GM23338 (cell line): ENCODE data around the gene CD163L1. TPM values are rescaled to one million over a fixed set of nuclear protein-coding genes. Genes with fewer than 3 reads are reported as not detected.

Source experiments
- ATAC-seq: fragments of 200-7000 bp; cut with Tn5 transposase; 3 replicates; pipeline ENCODE4 v1.9.1; 2020
- DNase-seq: peaks from one replicate; pipeline ENCODE4 v3.0.0-alpha.2; 2015; ENCODE audit warnings: low spot score
- H2AFZ ChIP-seq: fragments of 200-600 bp; sonication (generic); 2 replicates; pipeline ENCODE4 v1.8.0; 2016; ENCODE audit warnings: antibody characterized with exemption, mild to moderate bottlenecking, moderate library complexity
- H3F3A ChIP-seq: fragments of 200-600 bp; sonication (generic); replicated peaks from 2 replicates; pipeline ENCODE4 v1.8.0; 2017; ENCODE audit warnings: antibody characterized with exemption, mixed run types, low read depth
- H3K27ac ChIP-seq: fragments of 200-600 bp; sonication (generic); 2 replicates; pipeline ENCODE4 v1.6.1; 2016; ENCODE audit warnings: low read depth
- H3K27me3 ChIP-seq: fragments of 200-600 bp; sonication (generic); 2 replicates; pipeline ENCODE4 v1.8.0; 2016; ENCODE audit warnings: mild to moderate bottlenecking, mixed run types, moderate library complexity; ENCODE audit not compliant: insufficient read depth
- H3K36me3 ChIP-seq: fragments of 200-600 bp; sonication (generic); 2 replicates; pipeline ENCODE4 v1.8.0; 2016; ENCODE audit warnings: mild to moderate bottlenecking; ENCODE audit not compliant: insufficient read depth
- H3K4me1 ChIP-seq: fragments of 200-600 bp; sonication (generic); 2 replicates; pipeline ENCODE4 v1.8.0; 2016; ENCODE audit warnings: mild to moderate bottlenecking, moderate library complexity; ENCODE audit not compliant: insufficient read depth
- H3K4me2 ChIP-seq: fragments of 200-600 bp; sonication (generic); 2 replicates; pipeline ENCODE4 v1.7.1; 2017; ENCODE audit warnings: mixed run types
- H3K4me3 ChIP-seq: fragments of 200-600 bp; sonication (generic); 2 replicates; pipeline ENCODE4 v1.6.1; 2016; ENCODE audit warnings: mixed run types
- H3K79me2 ChIP-seq: fragments of 200-600 bp; sonication (generic); replicated peaks from 2 replicates; pipeline ENCODE4 v1.8.0; 2017; ENCODE audit warnings: mild to moderate bottlenecking; ENCODE audit not compliant: insufficient read depth
- H3K9me2 ChIP-seq: fragments of 200-600 bp; sonication (generic); 2 replicates; pipeline ENCODE4 v1.8.0; 2017; ENCODE audit not compliant: insufficient read depth
- H4K20me1 ChIP-seq: fragments of 200-600 bp; sonication (generic); replicated peaks from 2 replicates; pipeline ENCODE4 v1.8.0; 2017; ENCODE audit warnings: mild to moderate bottlenecking; ENCODE audit not compliant: insufficient read depth
- H3K27ac Mint-ChIP-seq: 2 replicates; pipeline ENCODE4 v1.8.0; 2020; ENCODE audit warnings: inconsistent platforms, mild to moderate bottlenecking, moderate library complexity, mixed read lengths
- H3K27me3 Mint-ChIP-seq: 3 replicates; pipeline ENCODE4 v1.8.0; 2022; ENCODE audit warnings: low read depth, mild to moderate bottlenecking, moderate library complexity, mixed read lengths, inconsistent platforms; ENCODE audit not compliant: insufficient read depth, poor library complexity
- H3K36me3 Mint-ChIP-seq: 3 replicates; pipeline ENCODE4 v1.8.0; 2021; ENCODE audit warnings: low read depth, mild to moderate bottlenecking, inconsistent platforms, moderate library complexity, mixed read lengths
- H3K4me1 Mint-ChIP-seq: 3 replicates; pipeline ENCODE4 v1.8.0; 2020; ENCODE audit warnings: mild to moderate bottlenecking, inconsistent platforms, mixed read lengths
- H3K4me3 Mint-ChIP-seq: 3 replicates; pipeline ENCODE4 v1.8.0; 2021; ENCODE audit warnings: moderate library complexity, mild to moderate bottlenecking, inconsistent platforms, mixed read lengths
- H3K9me3 Mint-ChIP-seq: 3 replicates; pipeline ENCODE4 v1.8.0; 2020; ENCODE audit warnings: moderate library complexity, mild to moderate bottlenecking, inconsistent platforms, mixed read lengths
- CREB1 ChIP-seq: fragments of 250-450 bp; sonication (Bioruptor Pico); IDR thresholded peaks from 2 replicates; pipeline ENCODE4 v1.5.0; 2020; ENCODE audit warnings: low read depth, mild to moderate bottlenecking, moderate library complexity
- CTCF ChIP-seq, 2 experiments: fragments of 200-600 bp in 1 of 2; sonication (generic) in 1 of 2; conservative IDR thresholded peaks; 2 replicates each; pipeline versions ENCODE4 v1.5.1 to v1.6.1; 2016 to 2017; ENCODE audit warnings: antibody characterized with exemption in 2 of 2, low read depth in 2 of 2, mild to moderate bottlenecking in 2 of 2, moderate library complexity in 1 of 2
- ETS1 ChIP-seq: IDR thresholded peaks from 2 replicates; pipeline ENCODE4 v1.6.1; 2016; ENCODE audit warnings: antibody characterized with exemption
- EZH2 ChIP-seq: fragments of 200-600 bp; sonication (generic); IDR thresholded peaks from one replicate; pipeline ENCODE4 v1.8.0; 2017; ENCODE audit warnings: antibody characterized with exemption, mild to moderate bottlenecking, low read depth; ENCODE audit not compliant: unreplicated experiment
- EZH2phosphoT487 ChIP-seq: fragments of 200-600 bp; sonication (generic); IDR thresholded peaks from one replicate; pipeline ENCODE4 v1.8.1; 2018; ENCODE audit warnings: antibody characterized with exemption; ENCODE audit not compliant: unreplicated experiment
- JUNB ChIP-seq: IDR thresholded peaks from one replicate; pipeline ENCODE4 v1.6.1; 2016; ENCODE audit warnings: antibody characterized with exemption; ENCODE audit not compliant: unreplicated experiment
- NANOG ChIP-seq: IDR thresholded peaks from 2 replicates; pipeline ENCODE4 v1.6.1; 2016; ENCODE audit warnings: antibody characterized with exemption, borderline replicate concordance
- POLR2AphosphoS5 ChIP-seq: IDR thresholded peaks from 2 replicates; pipeline ENCODE4 v1.6.1; 2016; ENCODE audit warnings: antibody characterized with exemption, low read depth
- REST ChIP-seq: IDR thresholded peaks from one replicate; pipeline ENCODE4 v1.6.1; 2018; ENCODE audit warnings: antibody characterized with exemption; ENCODE audit not compliant: unreplicated experiment
- STAT1 ChIP-seq: IDR thresholded peaks from one replicate; pipeline ENCODE4 v1.6.1; 2016; ENCODE audit warnings: antibody characterized with exemption; ENCODE audit not compliant: unreplicated experiment
- ZNF114 ChIP-seq: fragments of 250-450 bp; sonication (Bioruptor Pico); IDR thresholded peaks from 2 replicates; pipeline ENCODE4 v1.5.0; 2020; ENCODE audit warnings: mild to moderate bottlenecking, moderate library complexity
- ZNF331 ChIP-seq: fragments of 250-450 bp; sonication (Bioruptor Pico); IDR thresholded peaks from 2 replicates; pipeline ENCODE4 v1.5.0; 2020; ENCODE audit warnings: low read depth, mild to moderate bottlenecking, moderate library complexity
- ZNF462 ChIP-seq: fragments of 250-450 bp; sonication (Bioruptor Pico); IDR thresholded peaks from 2 replicates; pipeline ENCODE4 v1.5.0; 2020; ENCODE audit warnings: mild to moderate bottlenecking, moderate library complexity
- polyA plus RNA-seq: library from polyadenylated mRNA; unstranded; fragments of >200 nt; fragmentation: Nextera tagmentation; extraction: Ambion mirVana; gene quantifications from 2 replicates; pipeline ENCODE4 v1.2.1, GENCODE V29; 2016
- total RNA-seq: library from RNA; depleted of rRNA; stranded (reverse); fragments of >200 nt; shearing (Covaris generic); gene quantifications from 2 replicates; pipeline ENCODE4 v1.2.3, GENCODE V29; 2014

Gene CD163L1
- total and polyA plus RNA-seq, 2 experiments from 2014 or later, result 0.14 to 0.36 TPM

GRCh38 chr12:7339675-7340074 is 104.3 kb downstream of the CD163L1 start:
- TF ChIP-seq STAT1 (no peak), CTCF (conservative IDR thresholded peaks at IDR 0.05; ENCODE audit: low read depth in 2 of 2) (no peak), ZNF331 (CRISPR knock-in tag) (no peak), ZNF462 (CRISPR knock-in tag) (no peak), CREB1 (CRISPR knock-in tag) (no peak), NANOG (no peak), EZH2phosphoT487 (no peak), EZH2 (no peak), ETS1 (no peak), REST (no peak), JUNB (no peak), POLR2AphosphoS5 (no peak), ZNF114 (CRISPR knock-in tag) (no peak)
- H4K20me1 ChIP-seq, result no peaks in the 10 kb centered on the region
- DNase-seq (no peak), ATAC-seq (no peak)
- no peaks in the 10 kb centered on the region for H3K4me1 Mint-ChIP-seq
- H3F3A ChIP-seq, result no peaks in the 10 kb centered on the region
- no peak overlapping the region for H3K4me3 Mint-ChIP-seq
- peaks cover 1% of the 10 kb centered on the region for H3K27me3 Mint-ChIP-seq
- H3K27me3 ChIP-seq, result no peaks in the 10 kb centered on the region
- no peaks in the 10 kb centered on the region for H3K79me2 ChIP-seq
- peaks cover 16% of the 10 kb centered on the region; the same call in 2 of the 3 replicates for H3K36me3 Mint-ChIP-seq
- H2AFZ ChIP-seq, result no peak overlapping the region
- H3K27ac Mint-ChIP-seq, result no peak overlapping the region
- H3K27ac ChIP-seq, result no peak overlapping the region
- no peaks in the 10 kb centered on the region for H3K9me2 ChIP-seq
- H3K4me3 ChIP-seq, result no peak overlapping the region
- H3K4me2 ChIP-seq, result no peak overlapping the region
- peaks cover 8% of the 10 kb centered on the region; the same call in 1 of the 2 replicates for H3K36me3 ChIP-seq
- peaks cover 39% of the 10 kb centered on the region for H3K9me3 Mint-ChIP-seq
- no peaks in the 10 kb centered on the region for H3K4me1 ChIP-seq
